Glutamatergic neuron (in vitro differentiated cells): ENCODE data around the gene OLFML2A. TPM values are rescaled to one million over a fixed set of nuclear protein-coding genes. Genes with fewer than 3 reads are reported as not detected.

ENCODE experiments used
- DNase-seq: peaks from one replicate; pipeline ENCODE4 v3.0.0; 2022
- H3K27ac Mint-ChIP-seq: one replicate; pipeline ENCODE4 v1.8.0; 2020; ENCODE audit warnings: mild to moderate bottlenecking, mixed read lengths, inconsistent platforms; ENCODE audit not compliant: unreplicated experiment
- H3K27me3 Mint-ChIP-seq: one replicate; pipeline ENCODE4 v1.8.0; 2020; ENCODE audit warnings: mild to moderate bottlenecking, moderate library complexity, mixed read lengths, inconsistent platforms; ENCODE audit not compliant: unreplicated experiment
- H3K36me3 Mint-ChIP-seq: one replicate; pipeline ENCODE4 v1.8.0; 2020; ENCODE audit warnings: mild to moderate bottlenecking, mixed read lengths, inconsistent platforms; ENCODE audit not compliant: unreplicated experiment
- H3K4me1 Mint-ChIP-seq: one replicate; pipeline ENCODE4 v1.8.0; 2020; ENCODE audit warnings: mild to moderate bottlenecking, low read depth, mixed read lengths, inconsistent platforms; ENCODE audit not compliant: unreplicated experiment
- H3K4me3 Mint-ChIP-seq: one replicate; pipeline ENCODE4 v1.8.0; 2020; ENCODE audit warnings: mild to moderate bottlenecking, mixed read lengths, inconsistent platforms; ENCODE audit not compliant: unreplicated experiment
- H3K9me3 Mint-ChIP-seq: one replicate; pipeline ENCODE4 v1.8.0; 2020; ENCODE audit warnings: mild to moderate bottlenecking, moderate library complexity, mixed read lengths, inconsistent platforms; ENCODE audit not compliant: unreplicated experiment
- total RNA-seq: library from RNA; stranded (reverse); fragmentation: NEBNext Ultra II Directional; extraction: Animal tissue kit (Norgen Biotek cat#: 25700); gene quantifications from one replicate; pipeline ENCODE4 v1.2.1, GENCODE V29; 2021; ENCODE audit not compliant: unreplicated experiment
- TF ChIP-seq, protein P1 (sequence below): fragments of 200-600 bp; sonication (generic); IDR thresholded peaks from one replicate; pipeline ENCODE4 v1.5.0; 2021; ENCODE audit not compliant: partially characterized antibody, unreplicated experiment

The OLFML2A gene
- total RNA-seq, 1 donor from 2014 or later = not detected

DNA sequence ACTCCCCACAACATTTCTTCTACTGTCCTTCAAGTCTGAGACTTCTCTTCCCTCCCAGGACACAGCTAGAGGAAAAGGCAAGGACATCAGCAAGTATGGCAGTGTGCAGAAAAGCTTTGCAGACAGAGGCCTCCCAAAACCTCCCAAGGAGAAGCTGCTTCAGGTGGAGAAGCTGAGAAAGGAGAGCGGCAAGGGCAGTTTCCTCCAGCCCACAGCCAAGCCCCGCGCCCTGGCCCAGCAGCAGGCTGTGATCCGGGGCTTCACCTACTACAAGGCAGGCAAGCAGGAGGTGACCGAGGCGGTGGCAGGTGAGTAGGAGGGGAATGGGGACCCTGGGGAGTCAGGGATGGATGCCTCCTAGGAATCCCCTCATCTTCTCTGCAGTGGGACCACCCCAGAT lies 24.4 kb downstream of the OLFML2A start:
- DNase-seq = no peak
- Mint-ChIP-seq H3K27me3 (peaks cover 6% of the 10 kb centered on the region), H3K4me3 (no peak overlapping the region), H3K27ac (no peak overlapping the region), H3K36me3 (no peaks in the 10 kb centered on the region), H3K4me1 (no peaks in the 10 kb centered on the region), H3K9me3 (peaks cover 2% of the 10 kb centered on the region)
- TF ChIP-seq, protein P1, sequence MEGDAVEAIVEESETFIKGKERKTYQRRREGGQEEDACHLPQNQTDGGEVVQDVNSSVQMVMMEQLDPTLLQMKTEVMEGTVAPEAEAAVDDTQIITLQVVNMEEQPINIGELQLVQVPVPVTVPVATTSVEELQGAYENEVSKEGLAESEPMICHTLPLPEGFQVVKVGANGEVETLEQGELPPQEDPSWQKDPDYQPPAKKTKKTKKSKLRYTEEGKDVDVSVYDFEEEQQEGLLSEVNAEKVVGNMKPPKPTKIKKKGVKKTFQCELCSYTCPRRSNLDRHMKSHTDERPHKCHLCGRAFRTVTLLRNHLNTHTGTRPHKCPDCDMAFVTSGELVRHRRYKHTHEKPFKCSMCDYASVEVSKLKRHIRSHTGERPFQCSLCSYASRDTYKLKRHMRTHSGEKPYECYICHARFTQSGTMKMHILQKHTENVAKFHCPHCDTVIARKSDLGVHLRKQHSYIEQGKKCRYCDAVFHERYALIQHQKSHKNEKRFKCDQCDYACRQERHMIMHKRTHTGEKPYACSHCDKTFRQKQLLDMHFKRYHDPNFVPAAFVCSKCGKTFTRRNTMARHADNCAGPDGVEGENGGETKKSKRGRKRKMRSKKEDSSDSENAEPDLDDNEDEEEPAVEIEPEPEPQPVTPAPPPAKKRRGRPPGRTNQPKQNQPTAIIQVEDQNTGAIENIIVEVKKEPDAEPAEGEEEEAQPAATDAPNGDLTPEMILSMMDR = no peak

DNA sequence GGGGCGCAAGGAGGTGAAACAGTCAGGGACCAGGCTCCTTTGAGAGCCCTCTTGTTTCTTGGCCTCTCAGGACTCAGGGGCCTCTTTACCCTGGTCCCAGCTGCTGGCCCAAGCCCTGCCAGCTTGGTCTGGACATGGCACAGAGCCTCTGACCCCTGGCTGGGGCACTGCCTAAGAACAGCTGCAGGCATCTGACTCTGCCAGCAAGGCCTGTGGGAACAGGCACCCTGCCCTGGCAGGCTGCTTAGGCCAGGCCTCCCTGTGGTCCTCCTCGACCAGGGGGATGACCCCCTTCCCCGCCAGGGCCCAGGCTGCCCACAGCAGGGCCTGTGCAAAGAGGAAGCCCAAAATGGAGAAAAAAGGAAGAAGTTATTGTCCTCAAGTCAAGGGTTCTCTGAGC lies 25.5 kb downstream of the OLFML2A start:
- H3K4me3 Mint-ChIP-seq = no peak overlapping the region
- TF ChIP-seq, protein P1 = no peak

DNA sequence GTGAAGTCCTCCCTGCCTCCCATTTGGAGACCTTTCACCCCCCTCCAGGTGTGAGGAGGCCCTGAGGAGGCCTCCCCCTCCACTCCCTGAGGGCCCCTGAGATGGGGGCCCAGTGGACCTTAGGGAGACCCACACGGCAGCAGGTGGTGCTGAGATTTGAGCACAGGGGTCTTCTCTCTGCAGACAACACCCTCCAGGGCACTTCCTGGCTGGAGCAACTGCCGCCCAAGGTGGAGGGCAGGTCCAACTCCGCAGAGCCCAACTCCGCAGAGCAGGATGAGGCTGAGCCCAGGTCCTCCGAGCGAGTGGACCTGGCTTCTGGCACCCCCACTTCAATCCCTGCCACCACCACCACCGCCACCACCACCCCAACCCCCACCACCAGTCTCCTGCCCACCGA lies 27.0 kb downstream of the OLFML2A start:
- H3K36me3 Mint-ChIP-seq = no peaks in the 10 kb centered on the region
- no peaks in the 10 kb centered on the region for H3K4me1 Mint-ChIP-seq
- H3K27ac Mint-ChIP-seq = no peak overlapping the region
- H3K9me3 Mint-ChIP-seq = peaks cover 1% of the 10 kb centered on the region
- peaks cover 6% of the 10 kb centered on the region for H3K27me3 Mint-ChIP-seq
- no peak overlapping the region for H3K4me3 Mint-ChIP-seq
- DNase-seq = no peak
- TF ChIP-seq, protein P1 = no peak

More for the DNA sequence above, 25.5 kb downstream of the OLFML2A start:
- H3K9me3 Mint-ChIP-seq = peaks cover 2% of the 10 kb centered on the region
- no peaks in the 10 kb centered on the region for H3K4me1 Mint-ChIP-seq
- no peak for DNase-seq
- no peak overlapping the region for H3K27ac Mint-ChIP-seq
- H3K27me3 Mint-ChIP-seq = peaks cover 6% of the 10 kb centered on the region
- no peaks in the 10 kb centered on the region for H3K36me3 Mint-ChIP-seq

DNA sequence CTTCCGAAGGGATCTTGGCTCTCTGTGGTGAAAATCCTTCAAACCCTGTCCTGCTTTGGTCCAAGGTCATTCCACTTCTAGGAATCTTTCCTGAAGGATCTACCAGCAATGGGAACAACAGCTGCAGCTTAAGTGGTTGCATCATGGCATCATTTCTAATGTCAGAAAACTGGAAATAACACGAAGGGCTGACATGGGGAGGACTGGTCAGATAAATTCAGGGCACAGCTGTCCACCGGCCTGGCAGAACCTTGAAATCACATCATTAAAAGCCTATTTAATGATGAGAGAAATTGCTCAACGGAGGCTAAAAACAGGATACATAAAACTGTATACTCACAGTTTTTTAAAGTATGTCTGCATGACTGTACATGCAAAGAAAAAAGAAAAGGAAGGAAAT lies 28.3 kb downstream of the OLFML2A start:
- H3K27ac Mint-ChIP-seq = no peak overlapping the region
- peaks cover 1% of the 10 kb centered on the region for H3K9me3 Mint-ChIP-seq
- no peaks in the 10 kb centered on the region for H3K36me3 Mint-ChIP-seq
- TF ChIP-seq, protein P1 = no peak
- peaks cover 6% of the 10 kb centered on the region for H3K27me3 Mint-ChIP-seq
- no peak overlapping the region for H3K4me3 Mint-ChIP-seq
- no peaks in the 10 kb centered on the region for H3K4me1 Mint-ChIP-seq
- no peak for DNase-seq

DNA sequence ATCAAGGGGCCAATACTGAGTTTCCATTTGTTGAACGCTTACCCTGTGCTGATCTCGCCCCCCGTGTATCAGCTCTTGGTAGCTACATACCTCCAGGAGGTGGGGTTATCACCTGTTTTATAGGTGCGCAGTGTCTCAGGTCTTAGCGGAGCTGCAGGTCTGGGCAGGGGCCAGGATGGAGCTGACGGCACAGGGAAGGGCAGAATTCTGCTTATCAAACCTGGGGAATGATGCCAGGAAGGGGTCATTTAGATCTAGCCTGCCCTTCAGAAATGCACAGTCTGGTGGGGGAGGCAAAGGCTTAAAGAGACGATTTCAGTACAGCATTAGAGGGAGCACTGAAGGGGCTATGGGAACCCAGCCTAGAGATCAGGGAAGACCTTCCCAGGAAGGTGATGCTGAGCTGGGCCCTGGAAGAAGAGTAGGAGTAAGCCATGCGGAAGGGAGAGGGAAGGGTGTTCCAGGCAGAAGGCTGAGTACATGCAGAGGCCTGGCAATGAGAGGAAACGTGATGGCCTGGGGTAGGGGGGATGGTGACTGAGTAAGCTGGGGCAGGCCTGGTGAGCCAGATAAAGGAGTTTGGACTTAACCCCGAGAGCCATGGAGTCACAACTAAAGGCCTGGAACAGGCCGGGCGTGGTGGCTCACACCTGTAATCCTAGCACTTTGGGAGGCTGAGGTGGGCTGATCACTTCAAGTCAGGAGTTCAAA lies 31.5 kb downstream of the OLFML2A start:
- no peak for DNase-seq
- H3K9me3 Mint-ChIP-seq = peaks cover 5% of the 10 kb centered on the region
- no peak overlapping the region for H3K4me3 Mint-ChIP-seq
- H3K27me3 Mint-ChIP-seq = peaks cover 2% of the 10 kb centered on the region
- H3K36me3 Mint-ChIP-seq = no peaks in the 10 kb centered on the region
- peaks cover 2% of the 10 kb centered on the region for H3K4me1 Mint-ChIP-seq
- TF ChIP-seq, protein P1 = no peak
- no peak overlapping the region for H3K27ac Mint-ChIP-seq
